ENCODE data around the gene TP63.

Gene TP63

GRCh38 chr3:189839576-189839975, 208.4 kb downstream of the TP63 start:
- in situ Hi-C loops (cut with MboI; ENCODE audit: low pct_unique_long_range_greater_than_20kb, low sequenced_read_pairs, unreplicated experiment): no loop called here
- DNase-seq (ENCODE audit: low spot score): no peak
- no peak for TF ChIP-seq CTCF (IDR thresholded peaks at IDR 0.05; ENCODE audit: extremely low read depth, insufficient read depth, missing control alignments)

- in situ Hi-C loops (cut with MboI; ENCODE audit: low pct_unique_long_range_greater_than_20kb, low sequenced_read_pairs, unreplicated experiment): no loop called here
- no peak for TF ChIP-seq CTCF (IDR thresholded peaks at IDR 0.05; ENCODE audit: extremely low read depth, insufficient read depth, missing control alignments)
Measured at GRCh38 chr3:189841473-189842205, 210.4 kb downstream of the TP63 start.

DNA sequence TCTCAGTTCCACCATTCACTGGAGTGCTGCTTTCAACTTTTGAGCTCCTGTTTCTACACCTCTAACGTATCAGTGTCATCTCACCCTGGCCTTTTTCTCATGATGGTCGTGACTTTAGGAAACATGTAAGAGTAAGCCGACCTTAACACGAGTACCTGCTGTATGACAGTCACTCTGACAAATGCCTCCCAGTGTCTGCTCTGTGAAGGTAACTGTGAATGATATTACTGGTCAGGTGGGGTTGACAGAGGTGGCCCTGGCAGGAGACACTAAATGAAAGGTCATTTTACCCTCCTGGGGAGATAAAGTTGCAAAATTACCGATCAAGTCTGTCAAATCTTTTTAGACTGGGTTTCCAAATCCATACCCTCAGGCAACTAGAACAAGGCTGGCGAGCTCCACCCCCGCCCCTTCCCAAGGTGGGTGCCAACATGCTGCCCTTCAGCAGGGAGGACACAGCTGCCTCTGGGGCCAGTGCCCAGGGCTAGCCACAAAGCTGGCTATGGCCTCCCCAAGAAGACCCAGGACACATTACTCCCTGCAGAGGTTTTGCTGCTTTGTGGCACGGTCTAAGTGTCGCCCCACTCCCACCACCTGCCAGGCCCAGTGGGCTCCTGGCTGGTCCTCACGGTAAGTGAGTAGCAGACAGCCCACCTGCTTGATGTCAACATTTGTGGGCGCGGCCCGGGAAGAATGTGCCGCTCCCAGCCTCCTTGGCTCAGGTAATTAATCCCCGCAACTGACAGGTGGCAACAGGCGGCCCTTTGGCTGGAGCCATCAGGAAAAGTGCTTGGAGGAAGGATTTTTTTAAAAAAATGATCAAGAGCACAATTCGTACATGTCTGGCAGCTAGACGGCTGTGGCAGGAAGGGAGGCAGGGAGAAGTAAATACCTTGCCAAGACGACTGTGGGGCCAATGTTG, 211.8 kb downstream of the TP63 start:
- in situ Hi-C loops (cut with MboI; ENCODE audit: low pct_unique_long_range_greater_than_20kb, low sequenced_read_pairs, unreplicated experiment): no loop called here
- no peak for TF ChIP-seq CTCF (IDR thresholded peaks at IDR 0.05; ENCODE audit: extremely low read depth, insufficient read depth, missing control alignments)

More at GRCh38 chr3:189841473-189842205, 210.4 kb downstream of the TP63 start:
- DNase-seq (ENCODE audit: low spot score): no peak

GRCh38 chr3:189845069-189845468, 213.9 kb downstream of the TP63 start:
- in situ Hi-C loops (cut with MboI; ENCODE audit: low pct_unique_long_range_greater_than_20kb, low sequenced_read_pairs, unreplicated experiment): no loop called here
- TF ChIP-seq CTCF (IDR thresholded peaks at IDR 0.05; ENCODE audit: extremely low read depth, insufficient read depth, missing control alignments): no peak
- DNase-seq (ENCODE audit: low spot score): no peak

More for the DNA sequence above, 211.8 kb downstream of the TP63 start:
- no peak for DNase-seq (ENCODE audit: low spot score)

DNA sequence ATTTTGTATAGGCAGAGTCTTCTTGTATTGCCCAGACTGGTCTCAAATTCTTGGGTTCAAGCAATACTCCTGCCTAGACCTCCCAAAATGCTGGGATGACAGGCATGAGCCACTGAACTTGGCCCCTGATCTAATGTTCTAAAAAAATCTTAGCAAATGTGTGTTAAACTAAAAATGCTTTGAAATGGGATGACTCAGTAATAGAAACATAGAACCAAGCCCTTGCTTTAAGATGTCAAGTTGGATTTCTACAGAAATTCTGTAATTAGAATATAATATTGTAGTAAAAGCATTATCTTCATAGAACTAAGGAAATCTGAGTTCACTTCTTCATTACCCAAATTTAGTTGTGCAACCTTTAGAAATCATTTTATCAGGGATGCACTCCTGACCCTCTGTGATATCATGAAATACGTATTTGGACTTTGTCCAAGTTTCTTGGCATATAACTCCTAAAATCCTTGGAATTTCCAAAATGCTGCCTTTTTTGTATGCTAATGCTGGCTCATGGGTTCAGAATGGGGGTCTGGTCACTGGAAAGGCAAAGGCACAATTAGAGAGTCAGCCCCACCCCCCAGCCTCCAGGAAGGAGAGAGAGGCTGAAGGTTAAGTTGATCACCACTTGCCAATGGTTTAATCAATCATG, 217.3 kb downstream of the TP63 start:
- DNase-seq (ENCODE audit: low spot score): no peak
- no peak for TF ChIP-seq CTCF (IDR thresholded peaks at IDR 0.05; ENCODE audit: extremely low read depth, insufficient read depth, missing control alignments)
- in situ Hi-C loops (cut with MboI; ENCODE audit: low pct_unique_long_range_greater_than_20kb, low sequenced_read_pairs, unreplicated experiment): no loop called here

DNA sequence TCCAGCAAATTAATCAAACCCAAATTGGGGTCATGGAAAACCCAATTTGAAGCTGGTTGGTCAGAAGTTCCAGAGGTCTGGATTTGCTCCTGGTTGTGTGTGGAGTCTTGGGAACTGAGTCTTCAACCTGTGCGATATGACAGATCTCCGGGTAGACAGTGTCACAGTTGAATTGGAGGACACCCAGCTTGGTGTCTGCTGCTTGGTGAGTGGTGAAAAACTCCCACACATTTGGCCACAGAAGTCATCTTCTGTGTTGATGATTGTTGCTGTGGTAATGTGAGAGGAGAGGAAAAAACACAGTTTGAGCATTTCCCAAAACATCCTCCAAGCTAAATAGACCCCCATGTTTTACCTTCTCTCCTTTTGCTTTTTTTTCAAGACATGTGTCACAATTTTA, 218.1 kb downstream of the TP63 start:
- no peak for TF ChIP-seq CTCF (IDR thresholded peaks at IDR 0.05; ENCODE audit: extremely low read depth, insufficient read depth, missing control alignments)
- no peak for DNase-seq (ENCODE audit: low spot score)
- in situ Hi-C loops (cut with MboI; ENCODE audit: low pct_unique_long_range_greater_than_20kb, low sequenced_read_pairs, unreplicated experiment): no loop called here
